A673 (cell line): ENCODE data around the gene CFAP20DC.

Experiments
- EZH2 ChIP-seq: fragments of 200-600 bp; sonication (generic); IDR thresholded peaks from 2 replicates; pipeline ENCODE4 v1.6.1; 2017; ENCODE audit warnings: borderline replicate concordance, low read depth, mild to moderate bottlenecking, mixed read lengths, antibody characterized with exemption, low read length; ENCODE audit not compliant: poor library complexity, severe bottlenecking
- TF ChIP-seq, protein P1 (sequence below): fragments of 300-800, 200-600 bp; sonication (generic); conservative IDR thresholded peaks from 2 replicates; pipeline ENCODE4 v1.5.1; 2017; ENCODE audit warnings: low read depth, mild to moderate bottlenecking, antibody characterized with exemption, low read length, moderate library complexity, mixed read lengths

DNA sequence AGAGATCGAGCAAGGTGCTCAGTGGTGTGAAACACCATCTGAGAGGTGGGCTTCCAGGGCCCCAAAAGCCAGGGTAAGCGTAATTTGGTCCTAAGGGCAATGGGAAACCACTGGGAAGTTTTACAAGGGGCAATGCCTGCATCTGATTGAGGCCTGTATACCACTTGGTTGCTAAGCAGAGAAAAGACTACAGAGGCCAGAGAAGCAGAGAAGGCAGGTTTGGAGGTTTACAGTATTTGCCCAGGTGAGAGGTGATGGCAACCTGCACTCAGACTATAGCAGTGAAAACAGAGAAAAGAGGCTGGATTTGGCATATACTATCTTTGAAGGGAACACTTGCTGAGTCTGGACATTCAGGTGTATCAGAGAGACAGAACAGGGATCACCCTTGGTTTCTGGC is 249.8 kb downstream of the CFAP20DC start:
- TF ChIP-seq, protein P1, sequence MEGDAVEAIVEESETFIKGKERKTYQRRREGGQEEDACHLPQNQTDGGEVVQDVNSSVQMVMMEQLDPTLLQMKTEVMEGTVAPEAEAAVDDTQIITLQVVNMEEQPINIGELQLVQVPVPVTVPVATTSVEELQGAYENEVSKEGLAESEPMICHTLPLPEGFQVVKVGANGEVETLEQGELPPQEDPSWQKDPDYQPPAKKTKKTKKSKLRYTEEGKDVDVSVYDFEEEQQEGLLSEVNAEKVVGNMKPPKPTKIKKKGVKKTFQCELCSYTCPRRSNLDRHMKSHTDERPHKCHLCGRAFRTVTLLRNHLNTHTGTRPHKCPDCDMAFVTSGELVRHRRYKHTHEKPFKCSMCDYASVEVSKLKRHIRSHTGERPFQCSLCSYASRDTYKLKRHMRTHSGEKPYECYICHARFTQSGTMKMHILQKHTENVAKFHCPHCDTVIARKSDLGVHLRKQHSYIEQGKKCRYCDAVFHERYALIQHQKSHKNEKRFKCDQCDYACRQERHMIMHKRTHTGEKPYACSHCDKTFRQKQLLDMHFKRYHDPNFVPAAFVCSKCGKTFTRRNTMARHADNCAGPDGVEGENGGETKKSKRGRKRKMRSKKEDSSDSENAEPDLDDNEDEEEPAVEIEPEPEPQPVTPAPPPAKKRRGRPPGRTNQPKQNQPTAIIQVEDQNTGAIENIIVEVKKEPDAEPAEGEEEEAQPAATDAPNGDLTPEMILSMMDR = no peak
- TF ChIP-seq EZH2 = no peak
